ENCODE results near the gene SP3. TPM values are rescaled to one million over a fixed set of nuclear protein-coding genes. Genes with fewer than 3 reads are reported as not detected.

Gene SP3
- total RNA-seq, 2 donors from 2014 or later = 33.2 to 45.0 TPM

- peak overlapping the region; percentile 44 to 70 for H3K27ac ChIP-seq
- H3K36me3 ChIP-seq = no peaks in the 10 kb centered on the region
Observed at GRCh38 chr2:173989160-173989883, 24.1 kb upstream of the SP3 start.

GRCh38 chr2:173986805-173987204 lies 21.6 kb upstream of the SP3 start:
- H3K4me3 ChIP-seq = no peak overlapping the region
- H3K27me3 ChIP-seq = no peaks in the 10 kb centered on the region
- no peaks in the 10 kb centered on the region for H3K9me3 ChIP-seq
- H3K36me3 ChIP-seq = no peaks in the 10 kb centered on the region
- H3K27ac ChIP-seq = peak overlapping the region in 1 of 2 donors; percentile 54
- TF ChIP-seq, protein P1, sequence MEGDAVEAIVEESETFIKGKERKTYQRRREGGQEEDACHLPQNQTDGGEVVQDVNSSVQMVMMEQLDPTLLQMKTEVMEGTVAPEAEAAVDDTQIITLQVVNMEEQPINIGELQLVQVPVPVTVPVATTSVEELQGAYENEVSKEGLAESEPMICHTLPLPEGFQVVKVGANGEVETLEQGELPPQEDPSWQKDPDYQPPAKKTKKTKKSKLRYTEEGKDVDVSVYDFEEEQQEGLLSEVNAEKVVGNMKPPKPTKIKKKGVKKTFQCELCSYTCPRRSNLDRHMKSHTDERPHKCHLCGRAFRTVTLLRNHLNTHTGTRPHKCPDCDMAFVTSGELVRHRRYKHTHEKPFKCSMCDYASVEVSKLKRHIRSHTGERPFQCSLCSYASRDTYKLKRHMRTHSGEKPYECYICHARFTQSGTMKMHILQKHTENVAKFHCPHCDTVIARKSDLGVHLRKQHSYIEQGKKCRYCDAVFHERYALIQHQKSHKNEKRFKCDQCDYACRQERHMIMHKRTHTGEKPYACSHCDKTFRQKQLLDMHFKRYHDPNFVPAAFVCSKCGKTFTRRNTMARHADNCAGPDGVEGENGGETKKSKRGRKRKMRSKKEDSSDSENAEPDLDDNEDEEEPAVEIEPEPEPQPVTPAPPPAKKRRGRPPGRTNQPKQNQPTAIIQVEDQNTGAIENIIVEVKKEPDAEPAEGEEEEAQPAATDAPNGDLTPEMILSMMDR (IDR thresholded peaks at IDR 0.05) = no peak
- peak; percentile 67 for DNase-seq (ENCODE audit: low spot score)
- H3K4me1 ChIP-seq = peaks cover 0 to 64% of the 10 kb centered on the region in 2 donors

More at GRCh38 chr2:173989160-173989883, 24.1 kb upstream of the SP3 start:
- Histone ChIP-seq H3K9me3 (no peaks in the 10 kb centered on the region), H3K27me3 (no peaks in the 10 kb centered on the region), H3K4me1 (peaks cover 0 to 57% of the 10 kb centered on the region in 2 donors), H3K4me3 (no peak overlapping the region)
- DNase-seq (ENCODE audit: low spot score) = no peak
- TF ChIP-seq, protein P1 (IDR thresholded peaks at IDR 0.05) = no peak

- Histone ChIP-seq H3K4me1 (peaks cover 0 to 52% of the 10 kb centered on the region in 2 donors), H3K36me3 (no peaks in the 10 kb centered on the region), H3K4me3 (no peak overlapping the region), H3K27me3 (no peaks in the 10 kb centered on the region), H3K9me3 (no peaks in the 10 kb centered on the region), H3K27ac (peak overlapping the region in 1 of 2 donors; percentile 14)
- no peak for DNase-seq (ENCODE audit: low spot score)
- TF ChIP-seq, protein P1 (IDR thresholded peaks at IDR 0.05) = no peak
Observed at GRCh38 chr2:173985605-173985992, 20.4 kb upstream of the SP3 start.

DNA sequence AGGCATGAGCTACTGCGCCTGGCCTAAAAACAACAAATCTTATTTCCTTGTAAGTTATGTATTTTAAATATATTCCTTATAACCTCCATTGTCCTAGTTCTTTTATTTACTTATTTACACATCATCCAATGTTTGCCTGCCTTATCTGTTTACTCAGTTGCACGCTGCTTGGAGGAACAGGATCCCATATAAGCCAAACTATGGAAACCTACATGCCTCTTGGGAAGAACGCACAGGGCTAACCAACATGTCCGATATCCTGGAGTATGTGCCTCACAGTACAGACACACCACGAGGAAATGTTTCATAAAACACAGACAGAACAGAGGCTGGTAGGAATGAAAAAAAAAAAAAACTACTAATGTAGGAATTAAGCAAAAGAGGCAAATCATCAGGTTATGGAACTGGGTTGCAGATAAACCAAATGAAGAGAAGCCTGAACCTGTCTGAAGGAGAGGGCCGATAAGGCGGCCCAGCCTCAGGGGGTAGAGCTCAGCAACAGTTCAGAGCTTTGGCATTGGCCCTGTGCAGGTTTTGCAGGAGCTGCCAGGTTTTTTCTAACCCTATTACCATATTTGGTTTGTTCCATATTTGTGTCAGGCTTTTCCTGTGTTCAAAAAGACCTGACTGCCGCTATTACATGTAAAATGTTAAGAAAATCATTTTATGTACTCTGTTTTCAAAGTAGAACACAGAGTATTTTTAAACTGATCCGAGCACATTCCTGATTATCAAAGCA lies 19.9 kb upstream of the SP3 start:
- Histone ChIP-seq H3K27me3 (no peaks in the 10 kb centered on the region), H3K4me3 (no peak overlapping the region), H3K27ac (peak overlapping the region in 1 of 2 donors; percentile 14), H3K36me3 (no peaks in the 10 kb centered on the region), H3K4me1 (peaks cover 0 to 47% of the 10 kb centered on the region in 2 donors), H3K9me3 (no peaks in the 10 kb centered on the region)
- TF ChIP-seq, protein P1 (IDR thresholded peaks at IDR 0.05) = no peak
- no peak for DNase-seq (ENCODE audit: low spot score)

DNA sequence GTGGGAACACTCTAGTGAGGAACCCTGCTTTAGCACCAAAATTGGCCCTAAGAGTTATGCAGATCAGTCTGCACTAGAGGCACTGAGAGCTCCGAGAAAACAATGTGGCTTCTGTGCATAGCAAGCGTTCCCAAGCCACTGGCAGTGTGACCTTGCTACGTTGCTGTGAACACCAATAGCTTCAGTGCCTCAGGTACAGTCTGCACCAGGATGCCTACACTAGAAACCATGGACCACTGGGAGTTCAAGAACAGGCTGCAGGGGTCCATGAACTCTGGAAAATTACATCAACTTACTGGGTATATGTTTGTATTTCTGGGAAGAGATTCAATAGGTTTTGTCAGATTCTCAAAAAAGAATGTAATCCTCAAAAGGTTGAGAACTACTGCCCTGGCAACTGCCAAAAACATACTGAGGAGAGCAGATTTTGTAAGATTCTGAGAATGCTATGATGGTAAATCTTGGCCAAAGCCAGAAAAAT lies 18.3 kb upstream of the SP3 start:
- H3K9me3 ChIP-seq = no peaks in the 10 kb centered on the region
- TF ChIP-seq, protein P1 (IDR thresholded peaks at IDR 0.05) = no peak
- H3K36me3 ChIP-seq = no peaks in the 10 kb centered on the region
- DNase-seq (ENCODE audit: low spot score) = no peak
- H3K4me3 ChIP-seq = no peak overlapping the region
- H3K4me1 ChIP-seq = peaks cover 0 to 37% of the 10 kb centered on the region in 2 donors
- no peak overlapping the region for H3K27ac ChIP-seq
- H3K27me3 ChIP-seq = no peaks in the 10 kb centered on the region

Data from right atrium auricular region (tissue), 2 donors.